Measurements from ENCODE around the gene DOLPP1. TPM values are rescaled to one million over a fixed set of nuclear protein-coding genes. Genes with fewer than 3 reads are reported as not detected.

The DOLPP1 gene
- total and polyA plus RNA-seq, 2 of the 13 experiments (the other 11 are each of a cell fraction or from before 2014, with no cell fraction given): 21.0 to 34.1 TPM

DNA sequence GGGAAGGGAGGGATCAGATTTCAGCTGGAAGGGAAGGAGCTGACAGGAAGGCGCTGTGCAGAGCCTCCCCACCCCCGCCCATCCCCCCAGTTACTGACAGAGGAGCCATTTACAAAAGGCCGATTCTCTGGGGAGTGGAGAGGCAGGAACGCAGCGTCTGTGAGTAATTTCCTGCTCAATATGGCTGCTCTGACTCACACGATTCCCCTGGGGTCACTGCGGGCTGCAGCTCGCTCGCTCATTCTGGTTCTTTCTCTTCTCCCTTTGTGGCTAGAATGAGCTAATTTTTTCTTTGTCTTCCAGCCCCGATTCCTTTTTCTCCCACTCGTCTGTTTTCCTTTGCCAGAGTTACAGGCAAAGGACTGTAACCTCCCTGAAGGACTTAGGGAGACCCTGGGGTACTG, 59.1 kb downstream of the DOLPP1 start (continued):
- peak; percentile 64 for TF ChIP-seq GABPB1 (CRISPR knock-in tag; IDR thresholded peaks at IDR 0.05)
- TF ChIP-seq ZFP91 (CRISPR knock-in tag; IDR thresholded peaks at IDR 0.05; ENCODE audit: borderline replicate concordance): peak; percentile 93; the same call in 1 of the 2 replicates
- no peak for TF ChIP-seq SETDB1 (CRISPR knock-in tag; IDR thresholded peaks at IDR 0.05; ENCODE audit: borderline replicate concordance)
- 0 out of 2 replicates have a peak, but pooled peaks have one; percentile 44 for TF ChIP-seq LCORL (IDR thresholded peaks at IDR 0.05)
- TF ChIP-seq LCORL (CRISPR knock-in tag; IDR thresholded peaks at IDR 0.05): no peak
- no peak for TF ChIP-seq ZKSCAN5 (CRISPR knock-in tag; IDR thresholded peaks at IDR 0.05)
- TF ChIP-seq ZNF605 (CRISPR knock-in tag; IDR thresholded peaks at IDR 0.05): 0 out of 2 replicates have a peak, but pooled peaks have one; percentile 7
- TF ChIP-seq, protein P1, sequence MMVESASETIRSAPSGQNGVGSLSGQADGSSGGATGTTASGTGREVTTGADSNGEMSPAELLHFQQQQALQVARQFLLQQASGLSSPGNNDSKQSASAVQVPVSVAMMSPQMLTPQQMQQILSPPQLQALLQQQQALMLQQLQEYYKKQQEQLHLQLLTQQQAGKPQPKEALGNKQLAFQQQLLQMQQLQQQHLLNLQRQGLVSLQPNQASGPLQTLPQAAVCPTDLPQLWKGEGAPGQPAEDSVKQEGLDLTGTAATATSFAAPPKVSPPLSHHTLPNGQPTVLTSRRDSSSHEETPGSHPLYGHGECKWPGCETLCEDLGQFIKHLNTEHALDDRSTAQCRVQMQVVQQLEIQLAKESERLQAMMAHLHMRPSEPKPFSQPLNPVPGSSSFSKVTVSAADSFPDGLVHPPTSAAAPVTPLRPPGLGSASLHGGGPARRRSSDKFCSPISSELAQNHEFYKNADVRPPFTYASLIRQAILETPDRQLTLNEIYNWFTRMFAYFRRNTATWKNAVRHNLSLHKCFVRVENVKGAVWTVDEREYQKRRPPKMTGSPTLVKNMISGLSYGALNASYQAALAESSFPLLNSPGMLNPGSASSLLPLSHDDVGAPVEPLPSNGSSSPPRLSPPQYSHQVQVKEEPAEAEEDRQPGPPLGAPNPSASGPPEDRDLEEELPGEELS (CRISPR knock-in tag; IDR thresholded peaks at IDR 0.05): peak; percentile 49
- TF ChIP-seq SRF (IDR thresholded peaks at IDR 0.05; ENCODE audit: low read depth, low read length): peak; percentile 75
- no peak for TF ChIP-seq DZIP1 (CRISPR knock-in tag; IDR thresholded peaks at IDR 0.05)
- TF ChIP-seq SNAI1 (CRISPR knock-in tag; IDR thresholded peaks at IDR 0.05; ENCODE audit: borderline replicate concordance): 0 out of 2 replicates have a peak, but pooled peaks have one; percentile 55
- no peak for TF ChIP-seq ZNF138 (CRISPR knock-in tag; IDR thresholded peaks at IDR 0.05; ENCODE audit: low read depth)
- TF ChIP-seq RORA (CRISPR knock-in tag; IDR thresholded peaks at IDR 0.05): no peak
- TF ChIP-seq SNAPC5 (CRISPR knock-in tag; IDR thresholded peaks at IDR 0.05; ENCODE audit: borderline replicate concordance): 0 out of 2 replicates have a peak, but pooled peaks have one; percentile 14
- TF ChIP-seq CCDC6 (CRISPR knock-in tag; IDR thresholded peaks at IDR 0.05): no peak
- peak; percentile 64 for TF ChIP-seq PATZ1 (CRISPR knock-in tag; IDR thresholded peaks at IDR 0.05)
- no peak for TF ChIP-seq ZNF33A (CRISPR knock-in tag; IDR thresholded peaks at IDR 0.05; ENCODE audit: borderline replicate concordance)
- no peak for TF ChIP-seq ZNF510 (CRISPR knock-in tag; IDR thresholded peaks at IDR 0.05; ENCODE audit: low read depth)
- peak; percentile 71 for TF ChIP-seq XRCC5 (optimal IDR thresholded peaks at IDR 0.05; ENCODE audit: low read length)
- no peak for TF ChIP-seq PLRG1 (conservative IDR thresholded peaks at IDR 0.05)
- TF ChIP-seq ARNT2 (CRISPR knock-in tag; IDR thresholded peaks at IDR 0.05; ENCODE audit: low read depth): no peak
- peak; percentile 53; the same call in 1 of the 3 replicates for TF ChIP-seq MXI1 (IDR thresholded peaks at IDR 0.05; ENCODE audit: borderline replicate concordance, low read depth, low read length)

All from HepG2 (cell line).